HG03460 (cell line): Measurements from ENCODE around the gene CBS.
"Not testable (repeated sequence)": the region's sequence is repeated elsewhere in the genome, so short reads cannot be mapped to it uniquely, and the experiment has no call there.

Source experiments
- ATAC-seq: cut with Tn5 transposase; IDR thresholded peaks from one replicate; pipeline ENCODE4 v1.9.1; 2021; ENCODE audit not compliant: unreplicated experiment

CBS gene

GRCh38 chr21:43069682-43070081, 6.0 kb downstream of the CBS start:
- not testable (repeated sequence) for ATAC-seq

- ATAC-seq: not testable (repeated sequence)
Measured at GRCh38 chr21:43068065-43068464, 7.6 kb downstream of the CBS start.

- not testable (repeated sequence) for ATAC-seq
Measured at GRCh38 chr21:43066690-43067089, 8.9 kb downstream of the CBS start.

- not testable (repeated sequence) for ATAC-seq
Measured at GRCh38 chr21:43065991-43066390, 9.6 kb downstream of the CBS start.

- ATAC-seq: not testable (repeated sequence)
Measured at GRCh38 chr21:43064265-43064917, 11.2 kb downstream of the CBS start.

GRCh38 chr21:43062955-43063664, 12.5 kb downstream of the CBS start:
- ATAC-seq: not testable (repeated sequence)

GRCh38 chr21:43053112-43053511, 22.5 kb downstream of the CBS start:
- ATAC-seq: not testable (repeated sequence)

GRCh38 chr21:43045876-43046821, 29.5 kb downstream of the CBS start:
- ATAC-seq: not testable (repeated sequence)

- ATAC-seq: not testable (repeated sequence)
Measured at GRCh38 chr21:43045165-43045875, 30.3 kb downstream of the CBS start.

GRCh38 chr21:43044547-43044946, 31.1 kb downstream of the CBS start:
- ATAC-seq: not testable (repeated sequence)

- ATAC-seq: not testable (repeated sequence)
Measured at GRCh38 chr21:43043291-43043690, 32.3 kb downstream of the CBS start.

- not testable (repeated sequence) for ATAC-seq
Measured at GRCh38 chr21:43042169-43042568, 33.5 kb downstream of the CBS start.

- ATAC-seq: not testable (repeated sequence)
Measured at GRCh38 chr21:43038659-43039044, 37.0 kb downstream of the CBS start.

GRCh38 chr21:43037918-43038658, 37.5 kb downstream of the CBS start:
- not testable (repeated sequence) for ATAC-seq

GRCh38 chr21:43036889-43037288, 38.7 kb downstream of the CBS start:
- ATAC-seq: not testable (repeated sequence)

GRCh38 chr21:43034826-43035225, 40.8 kb downstream of the CBS start:
- ATAC-seq: no peak

GRCh38 chr21:43034101-43034500, 41.5 kb downstream of the CBS start:
- no peak for ATAC-seq

GRCh38 chr21:43031121-43031619, 44.5 kb downstream of the CBS start:
- ATAC-seq: no peak

GRCh38 chr21:43029785-43030184, 45.9 kb downstream of the CBS start:
- ATAC-seq: no peak
